Measurements from ENCODE around the gene PPP1R9B.
A peak's percentile ranks its signal among the peaks of the same experiment; 100 is the strongest.

The PPP1R9B gene

DNA sequence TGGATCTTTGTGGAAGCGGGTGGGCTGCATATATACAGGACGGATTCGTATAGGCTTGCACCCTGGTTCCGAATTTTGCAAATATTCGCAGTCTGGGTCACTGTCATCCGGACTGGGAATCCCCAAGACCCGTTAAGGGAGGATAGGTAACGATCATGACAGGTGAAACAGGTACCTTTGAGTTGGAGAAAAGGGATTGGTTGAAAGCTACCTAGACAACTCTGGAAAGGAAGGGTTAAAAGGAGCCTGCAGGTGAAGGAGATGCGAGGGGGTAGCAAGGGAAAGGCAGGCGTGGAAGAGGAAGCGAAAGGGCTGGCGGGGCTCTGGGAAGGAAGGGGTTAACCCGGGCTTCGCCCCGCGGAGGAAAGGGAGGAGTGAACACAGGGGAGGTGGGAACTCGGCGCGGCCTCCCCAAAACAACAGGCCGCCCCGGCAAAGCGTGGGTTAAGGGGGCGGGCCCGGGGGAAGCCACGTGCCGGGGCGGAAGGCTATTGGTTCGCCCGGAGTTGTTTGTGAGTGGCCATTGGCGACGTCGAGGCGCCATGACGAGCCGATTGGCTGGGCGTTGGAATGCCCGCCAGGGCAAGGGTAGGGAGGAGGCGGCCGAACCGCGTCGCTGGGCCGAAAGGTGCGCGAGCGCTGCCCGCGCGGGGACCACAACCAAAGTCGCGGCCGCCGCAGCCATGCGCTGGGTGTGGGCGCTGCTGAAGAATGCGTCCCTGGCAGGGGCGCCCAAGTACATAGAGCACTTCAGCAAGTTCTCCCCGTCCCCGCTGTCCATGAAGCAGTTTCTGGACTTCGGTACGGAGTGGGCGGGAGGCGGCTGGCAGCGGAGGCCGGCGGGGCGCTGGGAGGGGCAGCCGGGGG, 55.5 kb downstream of the PPP1R9B start, which contains the start of gene PDK2:
TSS of gene PDK2 (plus strand) at position 599 of the 867 bp plus-strand sequence. CDS start at position 684, 85 bp downstream.
- peak; percentile 97 for ATAC-seq (ENCODE audit: insufficient read depth, low read depth)
- Histone ChIP-seq H3K4me2 (ENCODE audit: insufficient read depth, low read length) (peak within 1 kb of the TSS; percentile 77), H3K4me1 (ENCODE audit: insufficient read depth, low read length) (peaks cover 26% of the 10 kb centered on the region), H4K20me1 (ENCODE audit: insufficient read depth, low read length) (0 out of 2 replicates have a peak, but pooled peaks cover 2% of the 10 kb centered on the region), H3K36me3 (ENCODE audit: insufficient read depth, low read length) (no peaks in the 10 kb centered on the region), H3K9me3 (ENCODE audit: insufficient read depth, low read length, severe bottlenecking) (no peaks in the 10 kb centered on the region), H3K27me3 (ENCODE audit: insufficient read depth, low read length, poor library complexity) (no peaks in the 10 kb centered on the region), H3K4me3 (ENCODE audit: low read depth in 1 of 2, low read length in 2 of 2) (peak within 1 kb of the TSS; percentile 58 to 66), H3K9ac (ENCODE audit: low read depth, low read length) (peak within 1 kb of the TSS; percentile 62), H3K27ac (ENCODE audit: low read length) (peak within 1 kb of the TSS; percentile 57), H2AFZ (ENCODE audit: low read depth, low read length) (peak within 1 kb of the TSS; percentile 83), H3K79me2 (ENCODE audit: insufficient read depth, low read length) (no peaks in the 10 kb centered on the region)
- TF ChIP-seq EZH2 (IDR thresholded peaks at IDR 0.05; ENCODE audit: borderline replicate concordance, low read depth, low read length, severe bottlenecking) = no peak
- peak; percentile 90 for DNase-seq

DNA sequence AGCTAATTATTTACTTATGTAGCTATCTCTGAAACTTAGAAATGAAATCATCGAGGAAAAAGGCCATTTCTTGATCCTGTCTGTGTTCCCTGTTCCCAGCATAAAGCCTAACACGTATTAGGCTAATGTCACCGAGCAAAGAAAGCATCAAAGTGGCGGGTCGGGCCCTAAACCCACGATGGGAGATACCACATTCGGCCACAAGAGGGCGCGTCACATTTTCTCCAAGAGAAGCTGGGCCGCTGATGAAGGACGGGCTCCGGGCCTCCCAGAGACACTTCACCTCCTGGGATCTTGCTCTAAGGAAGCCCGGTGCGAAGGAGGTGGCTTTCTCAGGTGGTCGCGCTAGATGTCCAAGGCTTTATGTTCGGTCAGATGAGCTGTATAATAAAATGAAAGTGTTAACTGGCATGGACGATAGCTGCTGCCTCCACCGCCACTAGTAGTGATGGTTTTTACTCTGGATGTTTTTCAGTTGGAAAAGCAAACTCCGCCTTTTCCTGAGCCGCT, 56.2 kb downstream of the PPP1R9B start:
- Histone ChIP-seq H3K4me2 (ENCODE audit: insufficient read depth, low read length) (peak overlapping the region; percentile 77), H3K4me3 (ENCODE audit: low read depth in 1 of 2, low read length in 2 of 2) (peak overlapping the region in 1 of 2 experiments; percentile 66; a peak in 3 of 4 replicates), H3K9ac (ENCODE audit: low read depth, low read length) (peak overlapping the region; percentile 47), H3K79me2 (ENCODE audit: insufficient read depth, low read length) (no peaks in the 10 kb centered on the region), H3K9me3 (ENCODE audit: insufficient read depth, low read length, severe bottlenecking) (no peaks in the 10 kb centered on the region), H4K20me1 (ENCODE audit: insufficient read depth, low read length) (0 out of 2 replicates have a peak, but pooled peaks cover 2% of the 10 kb centered on the region), H3K36me3 (ENCODE audit: insufficient read depth, low read length) (no peaks in the 10 kb centered on the region), H3K4me1 (ENCODE audit: insufficient read depth, low read length) (peaks cover 26% of the 10 kb centered on the region), H3K27ac (ENCODE audit: low read length) (peak overlapping the region; percentile 47; the same call in 1 of the 2 replicates), H2AFZ (ENCODE audit: low read depth, low read length) (peak overlapping the region; percentile 83), H3K27me3 (ENCODE audit: insufficient read depth, low read length, poor library complexity) (no peaks in the 10 kb centered on the region)
- ATAC-seq (ENCODE audit: insufficient read depth, low read depth) = peak; percentile 66
- no peak for TF ChIP-seq EZH2 (IDR thresholded peaks at IDR 0.05; ENCODE audit: borderline replicate concordance, low read depth, low read length, severe bottlenecking)
- TF ChIP-seq, protein P1, sequence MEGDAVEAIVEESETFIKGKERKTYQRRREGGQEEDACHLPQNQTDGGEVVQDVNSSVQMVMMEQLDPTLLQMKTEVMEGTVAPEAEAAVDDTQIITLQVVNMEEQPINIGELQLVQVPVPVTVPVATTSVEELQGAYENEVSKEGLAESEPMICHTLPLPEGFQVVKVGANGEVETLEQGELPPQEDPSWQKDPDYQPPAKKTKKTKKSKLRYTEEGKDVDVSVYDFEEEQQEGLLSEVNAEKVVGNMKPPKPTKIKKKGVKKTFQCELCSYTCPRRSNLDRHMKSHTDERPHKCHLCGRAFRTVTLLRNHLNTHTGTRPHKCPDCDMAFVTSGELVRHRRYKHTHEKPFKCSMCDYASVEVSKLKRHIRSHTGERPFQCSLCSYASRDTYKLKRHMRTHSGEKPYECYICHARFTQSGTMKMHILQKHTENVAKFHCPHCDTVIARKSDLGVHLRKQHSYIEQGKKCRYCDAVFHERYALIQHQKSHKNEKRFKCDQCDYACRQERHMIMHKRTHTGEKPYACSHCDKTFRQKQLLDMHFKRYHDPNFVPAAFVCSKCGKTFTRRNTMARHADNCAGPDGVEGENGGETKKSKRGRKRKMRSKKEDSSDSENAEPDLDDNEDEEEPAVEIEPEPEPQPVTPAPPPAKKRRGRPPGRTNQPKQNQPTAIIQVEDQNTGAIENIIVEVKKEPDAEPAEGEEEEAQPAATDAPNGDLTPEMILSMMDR (IDR thresholded peaks at IDR 0.05; ENCODE audit: borderline replicate concordance, extremely low read depth, low read length, poor library complexity, severe bottlenecking) = peak; percentile 95
- DNase-seq = peak; percentile 88

DNA sequence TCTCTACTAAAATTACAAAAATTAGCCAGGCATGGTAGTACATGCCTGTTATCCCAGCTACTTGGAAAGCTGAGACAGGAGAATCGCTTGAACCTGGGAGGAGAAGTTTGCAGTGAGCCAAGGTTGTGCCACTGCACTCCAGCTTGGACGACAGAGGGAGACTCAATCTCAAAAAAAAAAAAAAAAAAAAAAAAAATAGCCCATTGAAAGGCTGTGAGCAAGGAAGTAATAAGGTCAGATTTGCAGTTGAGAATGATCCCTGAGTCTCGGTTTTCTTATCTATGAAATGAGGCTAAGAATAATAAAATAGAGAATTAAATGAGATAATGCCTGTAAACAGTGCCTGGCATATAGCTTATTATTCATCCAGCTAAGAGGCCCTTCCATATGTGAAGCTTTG, 56.7 kb downstream of the PPP1R9B start:
- H3K27me3 ChIP-seq (ENCODE audit: insufficient read depth, low read length, poor library complexity) = no peaks in the 10 kb centered on the region

More for the DNA sequence above, 56.7 kb downstream of the PPP1R9B start:
- H3K79me2 ChIP-seq (ENCODE audit: insufficient read depth, low read length) = no peaks in the 10 kb centered on the region
- H4K20me1 ChIP-seq (ENCODE audit: insufficient read depth, low read length) = 0 out of 2 replicates have a peak, but pooled peaks cover 2% of the 10 kb centered on the region
- H3K9ac ChIP-seq (ENCODE audit: low read depth, low read length) = no peak overlapping the region
- ATAC-seq (ENCODE audit: insufficient read depth, low read depth) (no peak), DNase-seq (no peak)
- H3K36me3 ChIP-seq (ENCODE audit: insufficient read depth, low read length) = no peaks in the 10 kb centered on the region
- H3K9me3 ChIP-seq (ENCODE audit: insufficient read depth, low read length, severe bottlenecking) = no peaks in the 10 kb centered on the region
- H3K4me3 ChIP-seq (ENCODE audit: low read depth in 1 of 2, low read length in 2 of 2) = no peak overlapping the region
- no peak for TF ChIP-seq EZH2 (IDR thresholded peaks at IDR 0.05; ENCODE audit: borderline replicate concordance, low read depth, low read length, severe bottlenecking)
- TF ChIP-seq, protein P1 (IDR thresholded peaks at IDR 0.05; ENCODE audit: borderline replicate concordance, extremely low read depth, low read length, poor library complexity, severe bottlenecking) = no peak
- peaks cover 26% of the 10 kb centered on the region for H3K4me1 ChIP-seq (ENCODE audit: insufficient read depth, low read length)
- no peak overlapping the region for H3K27ac ChIP-seq (ENCODE audit: low read length)
- H2AFZ ChIP-seq (ENCODE audit: low read depth, low read length) = peak overlapping the region; percentile 83; the same call in 1 of the 2 replicates
- peak overlapping the region; percentile 77; the same call in 1 of the 2 replicates for H3K4me2 ChIP-seq (ENCODE audit: insufficient read depth, low read length)
